Measurements from ENCODE around the gene SH3BP1.

DNA sequence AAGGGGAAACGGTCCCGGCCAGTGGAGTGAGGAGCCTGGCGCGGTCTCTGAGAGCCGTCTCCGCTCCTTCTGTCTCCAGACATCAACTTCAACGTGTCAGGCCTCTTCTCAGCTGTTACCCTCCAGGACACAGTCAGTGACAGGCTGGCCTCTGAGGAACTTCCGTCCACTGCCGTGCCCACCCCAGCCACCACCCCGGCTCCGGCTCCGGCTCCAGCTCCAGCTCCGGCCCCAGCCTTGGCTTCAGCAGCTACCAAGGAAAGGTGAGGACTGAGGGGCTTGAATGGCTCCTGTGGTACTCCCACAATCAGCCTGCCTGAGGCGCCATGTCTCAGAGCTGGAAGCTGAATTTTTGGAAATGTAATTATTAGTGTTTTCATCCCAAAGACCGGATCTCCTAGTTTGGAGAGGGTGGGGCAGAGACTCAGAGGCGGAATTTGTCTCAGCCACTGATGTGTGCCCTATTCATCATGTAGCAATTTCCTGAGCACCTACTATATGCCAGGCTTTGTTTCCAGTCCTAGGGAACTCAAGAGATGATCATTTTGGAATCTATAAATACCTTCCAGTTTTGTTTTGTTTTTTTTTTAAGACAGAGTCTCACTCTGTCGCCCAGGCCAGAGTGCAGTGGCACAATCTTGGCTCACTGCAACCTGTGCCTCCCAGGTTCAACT, 11.1 kb downstream of the SH3BP1 start:
- no peak for TF ChIP-seq POLR2A (IDR thresholded peaks at IDR 0.05; ENCODE audit: low read length)
- no peak for TF ChIP-seq GATA1 (IDR thresholded peaks at IDR 0.05; ENCODE audit: low read depth, low read length)
